Measurements from ENCODE around the gene CPSF4L.

Gene CPSF4L

GRCh38 chr17:73199751-73200317 is 61.8 kb downstream of the CPSF4L start:
- DNase-seq: no peak

DNA sequence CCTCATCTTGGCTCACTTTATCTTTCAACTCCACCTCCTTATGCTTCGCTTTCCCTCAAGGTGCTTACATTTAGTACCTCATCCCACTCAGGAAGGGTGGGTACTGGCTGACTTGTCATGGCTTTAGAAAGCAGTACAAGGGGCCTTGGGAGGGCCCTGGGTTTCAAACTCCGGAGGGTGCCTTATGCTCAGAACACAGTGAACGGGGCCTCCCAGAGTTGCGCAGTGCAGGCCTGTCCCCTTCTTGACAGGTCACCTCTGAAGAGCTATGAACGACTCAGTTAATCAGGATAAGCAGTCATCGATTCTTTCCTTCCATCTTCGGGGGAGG is 62.8 kb downstream of the CPSF4L start:
- DNase-seq: no peak

Measured in CD4-positive, alpha-beta T cell treated with Interferon alpha-2 for 1 hour (primary cell).